ENCODE data around the gene ATP5F1D. TPM values are rescaled to one million over a fixed set of nuclear protein-coding genes. Genes with fewer than 3 reads are reported as not detected.

ATP5F1D gene
- total RNA-seq, 1 donor = 12.1 TPM

- no peak for TF ChIP-seq CTCF (IDR thresholded peaks at IDR 0.05; ENCODE audit: insufficient read depth, low read depth, low read length)
- peak overlapping the region; percentile 82 for H3K4me3 ChIP-seq (ENCODE audit: low read depth, low read length)
- DNase-seq (ENCODE audit: low read depth) = no peak
Observed at GRCh38 chr19:1271528-1272422, 30.2 kb downstream of the ATP5F1D start.

GRCh38 chr19:1272423-1273262, 31.1 kb downstream of the ATP5F1D start:
- no peak for TF ChIP-seq CTCF (IDR thresholded peaks at IDR 0.05; ENCODE audit: insufficient read depth, low read depth, low read length)
- no peak for DNase-seq (ENCODE audit: low read depth)
- no peak overlapping the region for H3K4me3 ChIP-seq (ENCODE audit: low read depth, low read length)

- peak; percentile 44 for DNase-seq (ENCODE audit: low read depth)
- no peak for TF ChIP-seq CTCF (IDR thresholded peaks at IDR 0.05; ENCODE audit: insufficient read depth, low read depth, low read length)
- H3K4me3 ChIP-seq (ENCODE audit: low read depth, low read length) = no peak overlapping the region
Observed at GRCh38 chr19:1273263-1274041, 31.9 kb downstream of the ATP5F1D start.

GRCh38 chr19:1274081-1274851, 32.7 kb downstream of the ATP5F1D start:
- TF ChIP-seq CTCF (IDR thresholded peaks at IDR 0.05; ENCODE audit: insufficient read depth, low read depth, low read length) = no peak
- peak overlapping the region; percentile 48 for H3K4me3 ChIP-seq (ENCODE audit: low read depth, low read length)
- no peak for DNase-seq (ENCODE audit: low read depth)

GRCh38 chr19:1274852-1275259, 33.3 kb downstream of the ATP5F1D start:
- no peak for TF ChIP-seq CTCF (IDR thresholded peaks at IDR 0.05; ENCODE audit: insufficient read depth, low read depth, low read length)
- DNase-seq (ENCODE audit: low read depth) = no peak
- peak overlapping the region; percentile 48 for H3K4me3 ChIP-seq (ENCODE audit: low read depth, low read length)

Measured in fibroblast of villous mesenchyme (primary cell).